Lower lobe of right lung (tissue), 2 donors: ENCODE data around the gene ATP13A3. TPM values are rescaled to one million over a fixed set of nuclear protein-coding genes. Genes with fewer than 3 reads are reported as not detected.

ENCODE experiments used
- ATAC-seq, 2 donors: fragments of 200-7000 bp; cut with Tn5 transposase; one replicate each; pipeline ENCODE4 v1.9.1; 2020 to 2022; ENCODE audit warnings: mild to moderate bottlenecking in 2 of 2, moderate library complexity in 2 of 2
- DNase-seq: peaks from one replicate; pipeline ENCODE4 v3.0.0-alpha.2; 2020
- H3K27ac ChIP-seq: fragments of 200-600 bp; one replicate; pipeline ENCODE4 v1.8.0; 2022
- H3K27me3 ChIP-seq: fragments of 200-600 bp; one replicate; pipeline ENCODE4 v1.8.0; 2022; ENCODE audit warnings: low read depth
- H3K36me3 ChIP-seq: fragments of 200-600 bp; one replicate; pipeline ENCODE4 v1.8.0; 2022; ENCODE audit warnings: mild to moderate bottlenecking
- H3K4me1 ChIP-seq: fragments of 200-600 bp; one replicate; pipeline ENCODE4 v1.8.0; 2022
- H3K4me3 ChIP-seq: fragments of 200-600 bp; one replicate; pipeline ENCODE4 v1.8.0; 2022; ENCODE audit warnings: mild to moderate bottlenecking
- H3K9me3 ChIP-seq: fragments of 200-600 bp; one replicate; pipeline ENCODE4 v1.8.0; 2022
- intact Hi-C: fragments of 100-400 bp; cut with DNase I; formaldehyde crosslinking; loops from one replicate; pipeline ENCODE4 v1.11.0; 2022
- total RNA-seq: library from RNA; stranded (reverse); fragmentation: NEBNext Ultra II Directional; extraction: Animal tissue kit (Norgen Biotek cat#: 25700); gene quantifications from one replicate; pipeline ENCODE4 v1.2.1, GENCODE V29; 2021
- TF ChIP-seq, protein P1 (sequence below): fragments of 200-600 bp; IDR thresholded peaks from one replicate; pipeline ENCODE4 v1.8.0; 2022; ENCODE audit warnings: antibody characterized with exemption, mild to moderate bottlenecking
- donor health status: DM: no; HTN: yes; CAD: no; lungs with severe emphysema.

The ATP13A3 gene
- total RNA-seq, 1 donor from 2014 or later = 84.8 TPM

- Histone ChIP-seq H3K9me3 (no peaks in the 10 kb centered on the region), H3K36me3 (peaks cover 32% of the 10 kb centered on the region), H3K27ac (no peak overlapping the region), H3K4me3 (no peak overlapping the region), H3K27me3 (no peaks in the 10 kb centered on the region), H3K4me1 (no peaks in the 10 kb centered on the region)
- TF ChIP-seq, protein P1, sequence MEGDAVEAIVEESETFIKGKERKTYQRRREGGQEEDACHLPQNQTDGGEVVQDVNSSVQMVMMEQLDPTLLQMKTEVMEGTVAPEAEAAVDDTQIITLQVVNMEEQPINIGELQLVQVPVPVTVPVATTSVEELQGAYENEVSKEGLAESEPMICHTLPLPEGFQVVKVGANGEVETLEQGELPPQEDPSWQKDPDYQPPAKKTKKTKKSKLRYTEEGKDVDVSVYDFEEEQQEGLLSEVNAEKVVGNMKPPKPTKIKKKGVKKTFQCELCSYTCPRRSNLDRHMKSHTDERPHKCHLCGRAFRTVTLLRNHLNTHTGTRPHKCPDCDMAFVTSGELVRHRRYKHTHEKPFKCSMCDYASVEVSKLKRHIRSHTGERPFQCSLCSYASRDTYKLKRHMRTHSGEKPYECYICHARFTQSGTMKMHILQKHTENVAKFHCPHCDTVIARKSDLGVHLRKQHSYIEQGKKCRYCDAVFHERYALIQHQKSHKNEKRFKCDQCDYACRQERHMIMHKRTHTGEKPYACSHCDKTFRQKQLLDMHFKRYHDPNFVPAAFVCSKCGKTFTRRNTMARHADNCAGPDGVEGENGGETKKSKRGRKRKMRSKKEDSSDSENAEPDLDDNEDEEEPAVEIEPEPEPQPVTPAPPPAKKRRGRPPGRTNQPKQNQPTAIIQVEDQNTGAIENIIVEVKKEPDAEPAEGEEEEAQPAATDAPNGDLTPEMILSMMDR = no peak
- intact Hi-C loops = no loop called here
- ATAC-seq (peak; percentile 64 to 84), DNase-seq (no peak)
These were observed 79.4 kb downstream of the ATP13A3 start for GRCh38 chr3:194407423-194407822.

DNA sequence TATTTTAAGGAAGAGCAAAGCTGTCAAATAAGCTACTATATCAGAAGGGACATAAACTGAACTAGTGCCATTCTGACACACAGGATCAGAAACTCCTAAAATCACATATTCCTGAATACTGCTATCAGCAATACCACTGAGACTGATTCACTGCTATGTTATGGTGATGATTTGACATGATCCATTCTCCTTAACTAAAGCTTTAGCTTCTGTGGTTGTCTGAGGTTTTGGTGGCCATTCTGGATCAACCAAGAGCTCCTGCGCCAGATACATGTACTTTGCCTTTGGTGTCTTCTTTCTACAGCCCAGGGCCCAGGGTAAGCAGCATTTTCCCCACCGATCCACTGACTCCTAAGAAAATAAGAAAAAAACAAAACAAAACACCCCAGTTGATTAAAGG, 81.0 kb downstream of the ATP13A3 start:
- Histone ChIP-seq H3K27ac (no peak overlapping the region), H3K9me3 (no peaks in the 10 kb centered on the region), H3K36me3 (peaks cover 26% of the 10 kb centered on the region), H3K27me3 (no peaks in the 10 kb centered on the region), H3K4me1 (no peaks in the 10 kb centered on the region), H3K4me3 (no peak overlapping the region)
- TF ChIP-seq, protein P1 = no peak
- DNase-seq (no peak), ATAC-seq (no peak)
- intact Hi-C loops = no loop called here

- no peak overlapping the region for H3K27ac ChIP-seq
These were observed 82.2 kb downstream of the ATP13A3 start for GRCh38 chr3:194404365-194405140.

GRCh38 chr3:194401868-194402329, 84.9 kb downstream of the ATP13A3 start:
- intact Hi-C loops = no loop called here
- Histone ChIP-seq H3K4me3 (no peak overlapping the region), H3K27ac (no peak overlapping the region), H3K4me1 (peaks cover 18% of the 10 kb centered on the region), H3K36me3 (peaks cover 8% of the 10 kb centered on the region), H3K27me3 (peaks cover 17% of the 10 kb centered on the region), H3K9me3 (no peaks in the 10 kb centered on the region)
- TF ChIP-seq, protein P1 = no peak
- ATAC-seq = no peak
- no peak for DNase-seq

More at GRCh38 chr3:194404365-194405140, 82.2 kb downstream of the ATP13A3 start:
- Histone ChIP-seq H3K27me3 (no peaks in the 10 kb centered on the region), H3K4me3 (no peak overlapping the region), H3K9me3 (no peaks in the 10 kb centered on the region), H3K4me1 (no peaks in the 10 kb centered on the region), H3K36me3 (peaks cover 23% of the 10 kb centered on the region)
- DNase-seq (no peak), ATAC-seq (peak in 1 of 2 donors; percentile 51)
- TF ChIP-seq, protein P1 = peak; percentile 67
- intact Hi-C loops = no loop called here

DNA sequence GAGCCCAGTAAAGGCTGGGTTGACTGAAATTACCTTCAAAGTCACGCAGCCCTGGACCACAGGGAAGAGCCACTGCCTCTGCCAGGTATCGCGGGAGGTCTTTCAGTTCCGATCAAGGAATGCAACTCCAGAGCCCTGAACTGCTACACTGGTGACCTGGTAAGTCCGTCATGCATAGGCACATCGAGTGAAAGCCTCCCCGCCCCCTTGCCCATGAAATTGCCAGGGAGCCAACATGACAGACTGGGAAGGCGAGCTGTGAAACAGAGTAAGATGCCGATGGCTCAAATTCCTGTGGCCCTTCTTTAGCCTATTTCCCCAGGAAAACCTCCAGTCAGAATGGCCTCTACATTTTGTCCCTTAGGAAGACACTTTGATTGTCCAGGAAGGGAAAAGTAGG, 85.5 kb downstream of the ATP13A3 start:
- no peak overlapping the region for H3K4me3 ChIP-seq
- TF ChIP-seq, protein P1 = no peak
- no peaks in the 10 kb centered on the region for H3K9me3 ChIP-seq
- DNase-seq (no peak), ATAC-seq (no peak)
- H3K27ac ChIP-seq = no peak overlapping the region
- H3K4me1 ChIP-seq = peaks cover 24% of the 10 kb centered on the region
- peaks cover 8% of the 10 kb centered on the region for H3K36me3 ChIP-seq
- intact Hi-C loops = no loop called here
- peaks cover 22% of the 10 kb centered on the region for H3K27me3 ChIP-seq
